ENCODE data around the gene IGSF9B.

The IGSF9B gene

DNA sequence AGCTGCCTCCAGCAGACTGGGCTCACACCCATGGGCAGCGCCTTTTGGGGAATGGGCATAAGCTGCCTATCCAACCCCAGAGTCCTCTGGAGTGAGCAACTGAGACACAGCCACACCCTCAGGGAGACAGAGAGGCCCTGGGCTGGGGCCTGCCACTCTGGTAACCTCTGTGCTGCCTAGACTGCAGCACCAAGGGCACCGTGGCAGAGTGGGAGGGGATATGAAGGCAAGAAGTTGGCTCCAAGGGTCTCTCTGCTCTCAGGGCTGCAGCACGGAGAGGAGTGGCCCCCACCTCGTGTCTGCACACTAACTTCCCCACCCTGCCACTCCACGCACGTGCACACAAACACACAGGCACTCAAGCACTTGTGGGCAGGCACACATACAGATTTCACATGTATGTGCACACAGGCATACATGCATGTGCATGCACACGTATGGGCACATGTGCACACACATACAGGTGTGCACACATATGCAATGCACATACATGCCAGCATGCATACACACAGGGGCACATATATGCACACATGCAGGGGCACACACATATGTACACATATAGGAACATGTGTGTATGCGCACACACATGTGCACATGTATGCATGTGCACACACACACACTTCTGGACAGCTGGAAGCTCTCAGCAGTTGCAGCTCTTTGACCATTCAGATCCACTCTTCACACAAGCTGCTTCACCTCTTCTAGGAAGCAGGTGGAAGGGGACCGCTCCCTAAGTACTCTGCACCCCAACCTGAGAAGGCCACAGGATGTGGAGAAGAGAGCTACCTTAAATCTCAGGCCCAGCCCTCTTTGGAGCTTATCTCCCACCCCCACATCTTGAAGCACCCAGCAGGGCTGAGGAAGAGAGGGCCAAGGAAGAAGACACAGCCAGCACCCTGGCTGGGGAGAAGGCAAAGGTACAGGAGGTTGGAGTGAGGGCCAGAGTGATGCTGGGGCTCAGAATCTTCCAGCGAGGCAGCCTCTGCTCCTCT lies 4.3 kb downstream of the IGSF9B start:
- DNase-seq: no peak

DNA sequence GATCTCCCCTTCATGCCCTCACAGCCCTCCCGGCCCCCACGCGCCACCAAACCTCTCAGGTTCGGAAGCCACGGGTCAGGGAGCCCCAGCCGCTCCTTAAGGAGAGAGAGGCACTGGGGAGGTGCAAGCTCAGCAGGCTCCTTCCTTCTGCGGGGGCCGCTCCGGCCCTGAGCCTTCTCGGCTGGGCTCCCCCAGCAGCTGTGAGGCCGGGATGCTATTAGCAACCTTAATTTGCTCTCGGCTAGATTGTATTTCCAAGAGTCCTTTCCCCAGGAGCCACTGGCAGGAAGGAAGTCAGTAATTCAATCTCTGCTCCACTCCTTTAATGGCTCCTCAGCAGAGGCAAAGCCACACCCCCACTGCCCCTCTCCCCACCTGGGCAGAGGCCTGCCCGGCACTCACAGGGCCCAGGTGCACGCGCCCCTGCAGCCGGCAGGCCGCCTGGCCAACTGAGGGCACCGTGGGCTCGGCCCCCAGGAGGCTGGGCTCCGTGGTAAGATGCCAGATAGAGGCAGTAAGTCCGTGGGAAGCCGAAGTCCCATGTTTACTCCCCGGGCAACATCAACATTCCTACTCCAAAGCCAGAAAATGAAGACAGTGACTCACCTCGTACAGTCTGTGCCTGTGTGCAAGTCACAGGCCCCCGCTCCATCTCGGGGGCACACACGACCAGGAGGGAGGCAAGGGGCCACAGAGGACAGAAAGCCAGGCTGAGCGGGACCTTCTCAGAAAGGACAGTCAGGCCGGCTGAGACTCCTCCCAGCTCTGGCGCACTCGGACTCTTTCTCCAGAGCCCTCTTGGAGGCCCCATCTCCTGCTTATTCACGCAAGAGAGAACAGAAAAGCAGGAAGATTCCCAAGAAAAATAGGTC lies 5.2 kb downstream of the IGSF9B start:
- no peak for DNase-seq

DNA sequence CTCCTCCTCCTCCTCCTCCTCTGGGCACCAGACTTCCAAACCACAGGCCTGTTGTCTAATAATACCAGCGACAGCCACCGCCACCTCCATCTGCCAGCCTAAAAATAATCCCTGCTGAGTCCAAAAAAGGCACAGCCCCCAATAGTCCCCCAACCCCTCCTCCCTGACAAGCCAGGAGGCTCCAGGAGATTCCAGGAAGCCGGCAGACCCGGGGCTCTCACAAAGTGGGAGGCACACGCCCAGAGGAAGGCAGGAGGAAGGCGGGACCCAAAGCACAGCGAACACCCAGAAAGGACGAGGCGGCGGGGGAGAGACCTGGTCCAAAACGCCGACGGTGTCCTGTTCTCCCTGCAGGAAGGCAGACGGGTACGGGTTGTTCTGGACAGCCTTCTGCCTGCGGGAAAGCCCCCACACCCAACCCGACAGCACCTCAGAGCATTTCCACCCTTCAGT lies 5.9 kb downstream of the IGSF9B start:
- DNase-seq: no peak

DNA sequence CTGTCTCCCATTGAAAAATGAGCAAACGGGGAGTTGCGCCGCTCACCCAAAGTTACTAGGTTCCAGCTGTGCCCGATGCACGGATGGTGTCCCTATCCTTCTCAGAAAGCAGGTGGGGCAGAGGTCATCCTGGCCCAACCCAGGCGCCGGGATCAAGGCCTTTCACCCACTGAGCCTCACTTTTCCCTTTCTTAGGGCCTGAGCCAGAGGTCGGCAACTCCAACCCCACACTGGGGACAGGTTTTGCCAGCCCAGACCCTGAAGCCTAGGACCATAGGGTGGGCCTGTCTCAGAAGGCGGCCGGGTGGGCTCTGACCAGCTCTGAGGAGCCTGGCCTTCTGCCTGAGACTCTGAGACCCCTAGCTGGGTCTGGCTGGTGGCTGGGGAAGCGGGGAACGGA lies 6.3 kb downstream of the IGSF9B start:
- no peak for DNase-seq

DNA sequence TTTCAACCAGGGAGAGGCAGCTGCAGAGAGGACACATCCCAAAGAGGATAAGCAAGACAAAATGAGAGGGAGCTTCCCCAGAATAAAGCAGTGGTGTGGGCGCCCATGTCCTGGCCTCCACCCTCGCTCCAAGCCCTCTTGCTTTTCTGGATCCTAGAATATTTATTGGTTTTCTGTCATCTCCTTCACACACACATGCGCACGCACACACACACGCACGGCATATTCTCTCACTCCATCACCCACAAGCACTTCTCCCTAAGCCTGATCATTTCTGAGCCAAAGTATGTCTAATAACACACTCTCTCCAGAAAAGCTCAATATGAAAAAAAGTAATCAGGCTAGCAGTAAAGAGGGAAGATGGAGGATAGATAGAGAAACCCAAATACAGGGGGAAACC lies 7.6 kb downstream of the IGSF9B start:
- no peak for DNase-seq

DNA sequence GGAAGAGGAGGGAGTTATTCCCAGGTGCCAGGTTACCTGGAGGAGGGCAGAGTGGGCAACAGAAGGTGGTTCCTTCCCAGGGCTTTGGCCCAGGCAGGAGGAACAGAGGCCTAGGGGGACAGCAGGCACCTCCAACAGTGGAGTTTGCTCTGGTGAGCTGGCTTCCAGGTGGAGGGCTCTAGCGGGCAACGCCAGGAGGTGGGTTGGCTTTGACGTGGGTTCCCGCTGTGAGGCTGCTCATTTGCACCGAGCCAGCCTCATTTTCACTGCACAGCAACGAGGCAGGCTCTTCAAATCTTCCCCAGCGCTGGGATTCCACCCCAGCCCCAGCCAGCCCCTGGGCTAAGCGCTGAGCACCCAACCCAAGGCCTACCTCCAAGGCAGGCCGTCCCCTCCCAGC lies 8.1 kb downstream of the IGSF9B start:
- DNase-seq: no peak

DNA sequence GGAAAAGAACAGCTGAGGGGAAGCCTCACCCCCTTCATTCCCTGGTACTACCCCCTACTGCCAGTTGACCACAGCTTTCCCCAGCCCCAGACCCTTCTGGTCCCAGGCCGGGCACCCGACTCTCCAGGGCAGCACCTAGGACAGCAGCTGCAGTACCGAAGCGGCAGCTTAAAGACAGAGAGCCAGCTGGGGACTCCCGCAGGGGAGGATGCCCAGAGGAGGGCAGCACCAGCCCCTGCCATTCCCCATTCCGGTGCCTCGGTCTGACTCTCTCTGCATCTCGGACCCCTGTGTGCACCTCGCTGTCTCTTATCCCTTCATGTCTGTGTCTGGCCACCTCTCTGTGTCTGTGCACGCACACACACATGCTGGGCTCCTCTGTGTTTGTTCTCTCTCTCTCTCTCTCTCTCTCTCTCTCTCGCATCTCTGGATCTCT lies 9.4 kb downstream of the IGSF9B start:
- peak; percentile 67 for DNase-seq

DNA sequence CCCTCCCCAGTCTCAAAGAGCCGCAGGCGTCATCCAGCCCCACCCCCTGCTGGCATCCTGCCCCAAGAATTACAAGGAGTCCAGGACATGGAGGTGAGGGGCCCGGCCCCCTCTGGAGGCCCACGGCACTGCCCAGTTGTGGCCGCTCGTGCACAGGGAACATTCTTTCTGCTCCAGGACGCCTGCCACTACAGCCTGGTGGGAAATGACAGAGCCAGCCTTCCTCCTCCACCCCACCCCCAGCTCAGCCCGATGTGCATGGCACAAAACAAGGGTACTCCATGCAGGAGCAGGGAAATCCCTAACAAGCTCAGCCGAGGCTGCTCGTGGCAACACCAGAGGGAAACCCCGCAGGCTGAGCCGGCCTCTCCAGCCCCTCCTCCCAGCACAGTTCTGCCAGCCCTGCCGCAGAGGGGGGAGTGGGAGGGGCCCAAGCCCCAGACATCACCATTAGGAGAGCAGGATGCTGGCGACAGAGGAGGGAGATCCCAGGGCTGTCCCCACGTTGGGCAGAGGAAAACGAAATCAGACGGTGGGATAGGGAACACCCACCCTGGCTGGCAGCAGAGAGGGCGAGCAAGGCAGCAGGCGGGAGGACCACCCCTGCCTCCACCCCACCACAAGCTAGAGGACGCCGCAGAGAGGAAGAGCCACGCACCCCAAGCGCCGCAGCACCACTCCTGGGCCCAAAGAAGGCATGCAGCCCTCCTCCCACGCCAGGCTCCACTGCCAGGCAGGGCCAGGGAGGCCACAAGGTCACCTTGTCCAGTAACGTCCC lies 10.0 kb downstream of the IGSF9B start:
- DNase-seq: no peak

DNA sequence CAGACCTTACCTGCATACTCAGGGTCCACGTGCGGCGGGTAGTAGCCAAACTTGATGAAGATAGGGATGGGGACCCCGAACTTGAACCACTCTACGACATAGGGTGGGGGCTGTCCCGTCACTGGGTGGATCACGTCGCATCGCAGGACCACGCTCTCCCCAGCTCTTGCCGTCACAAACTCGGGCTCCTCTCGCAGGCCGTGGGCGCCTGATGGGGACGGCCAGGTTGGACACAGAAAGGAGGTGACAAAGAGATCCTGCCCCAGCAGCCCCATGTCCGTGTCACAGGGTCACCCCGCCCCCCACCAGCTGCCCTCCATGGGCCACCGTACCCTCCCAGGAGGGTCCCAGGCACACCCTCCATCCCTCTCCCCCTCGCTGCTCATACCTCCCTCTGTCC lies 10.7 kb downstream of the IGSF9B start:
- no peak for DNase-seq

DNA sequence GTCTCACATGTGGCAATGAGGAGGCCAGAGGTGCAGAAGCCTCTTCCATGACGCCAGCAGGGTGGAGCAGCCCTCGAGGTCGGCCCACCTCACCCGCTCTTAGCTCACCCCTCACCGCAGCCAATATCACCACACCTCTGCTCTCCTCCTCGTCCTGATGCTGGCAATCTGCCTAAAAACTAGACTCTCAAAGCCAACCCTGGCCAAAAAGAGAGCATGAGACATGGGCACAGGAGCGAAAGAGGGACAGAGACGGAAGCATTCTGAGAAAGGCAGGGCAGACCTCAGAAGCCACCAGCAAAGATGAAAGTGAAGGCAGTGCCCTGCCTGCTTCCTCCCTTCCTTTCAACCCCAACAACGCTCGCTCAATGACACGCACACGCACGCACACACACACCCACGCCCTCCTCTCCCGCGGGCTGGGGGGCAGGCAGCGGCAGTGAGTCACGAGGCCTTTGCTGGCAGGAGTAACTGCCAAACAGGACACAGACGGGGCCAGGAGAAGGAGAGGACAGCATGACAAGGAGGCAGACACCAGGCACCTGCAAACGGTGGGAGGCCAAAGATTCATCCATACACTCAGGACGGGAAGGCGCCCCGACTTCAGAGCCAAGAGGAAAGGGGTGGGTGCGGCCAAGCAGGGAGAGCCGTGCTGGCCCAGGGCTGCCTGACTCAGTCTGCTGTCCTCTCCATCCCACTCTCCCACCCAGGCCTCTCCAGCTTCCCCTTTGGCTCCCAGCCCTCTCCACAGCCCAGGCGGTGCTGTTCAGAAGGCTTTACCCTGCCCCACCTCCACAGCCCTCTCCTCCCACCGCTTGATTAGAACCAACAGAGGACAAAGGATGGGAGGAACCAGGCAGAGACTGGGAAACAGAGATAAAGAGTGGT lies 11.4 kb downstream of the IGSF9B start:
- DNase-seq: peak; percentile 86

DNA sequence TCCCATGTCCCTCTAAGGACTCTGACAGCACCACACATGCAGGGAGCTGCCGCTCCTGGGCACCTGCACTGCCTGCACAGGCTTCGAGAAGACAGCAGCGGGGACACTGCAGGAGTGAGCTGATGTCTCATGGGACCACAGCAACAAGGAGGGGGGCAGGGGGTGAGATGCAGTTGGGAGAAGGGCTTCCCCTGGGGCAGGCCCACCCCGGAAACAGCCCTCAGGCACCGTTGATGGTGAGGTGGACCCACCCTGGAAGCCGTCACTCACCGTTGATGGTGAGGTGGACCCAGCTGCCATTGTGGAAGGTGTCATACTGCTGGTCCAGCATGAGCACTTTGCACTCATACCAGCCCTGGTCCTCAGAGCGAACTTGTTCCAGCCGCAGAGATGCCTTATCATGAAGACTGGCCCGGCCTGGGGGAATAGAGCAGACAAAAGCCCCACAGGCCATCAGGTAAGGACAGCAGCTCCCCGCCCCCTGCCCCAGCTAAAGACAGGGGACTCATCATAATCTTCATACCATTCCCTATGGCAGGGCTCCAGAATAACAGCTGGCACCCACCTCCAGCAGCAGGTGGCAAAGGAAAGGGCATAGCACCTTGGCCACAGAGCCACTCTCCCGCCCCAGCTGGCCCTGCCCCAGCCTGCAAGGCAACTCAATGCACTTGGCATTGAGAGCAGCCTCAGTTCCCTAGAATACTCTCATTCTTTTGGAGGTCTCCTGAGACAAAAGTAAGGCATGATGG lies 12.6 kb downstream of the IGSF9B start:
- DNase-seq: no peak

DNA sequence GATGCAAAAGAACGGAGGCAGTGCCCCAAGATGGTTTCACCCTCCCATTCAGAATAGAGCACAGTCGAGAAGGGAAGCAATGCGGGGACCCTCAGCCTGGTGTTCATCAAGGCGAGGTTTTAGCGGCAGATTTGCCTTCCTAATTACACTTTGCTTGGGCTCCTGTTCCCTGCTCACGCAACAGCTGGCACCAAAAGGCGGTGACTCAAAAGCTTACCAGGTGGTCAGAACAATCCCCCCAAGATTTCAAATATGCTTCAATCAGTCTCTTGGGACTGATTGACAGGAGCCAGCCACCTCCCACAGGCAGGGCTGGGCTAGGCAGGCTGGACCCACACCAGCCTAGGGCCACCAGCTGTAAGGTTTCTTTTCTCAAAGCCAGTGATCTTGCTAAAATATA lies 14.2 kb downstream of the IGSF9B start:
- DNase-seq: no peak

DNA sequence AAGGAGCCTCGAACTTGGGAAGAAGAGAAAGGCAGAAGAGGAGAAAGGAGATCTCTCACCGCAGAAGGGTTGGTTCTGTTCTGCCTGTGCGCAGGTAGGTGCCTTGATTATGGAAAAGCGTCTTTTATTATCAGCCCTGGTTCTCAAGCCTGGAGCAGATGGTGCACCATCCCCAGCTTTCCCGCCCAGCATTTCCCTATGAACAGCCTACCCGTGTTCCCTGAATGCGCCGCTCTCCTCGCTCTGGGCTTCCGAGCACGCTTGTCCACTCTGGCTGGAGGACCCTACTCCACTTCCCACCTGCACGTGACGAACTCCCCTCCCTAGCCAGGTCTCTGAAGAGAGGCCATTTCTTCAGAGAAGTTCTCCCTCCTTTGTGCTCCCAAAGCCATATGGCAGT lies 15.2 kb downstream of the IGSF9B start:
- DNase-seq: no peak

DNA sequence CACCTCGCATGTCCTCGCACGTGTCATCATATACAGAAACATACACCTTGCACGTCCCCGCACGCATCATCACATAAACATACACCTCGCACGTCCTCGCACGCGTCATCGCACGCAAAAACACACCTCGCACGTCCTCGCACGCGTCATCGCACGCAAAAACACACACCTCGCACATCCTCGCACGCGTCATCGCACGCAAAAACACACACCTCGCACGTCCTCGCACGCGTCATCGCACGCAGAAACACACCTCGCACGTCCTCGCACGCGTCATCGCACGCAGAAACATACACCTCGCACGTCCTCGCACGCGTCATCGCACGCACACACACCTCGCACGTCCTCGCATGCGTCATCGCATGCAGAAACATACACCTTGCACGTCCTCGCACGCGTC lies 16.7 kb downstream of the IGSF9B start:
- no peak for DNase-seq

DNA sequence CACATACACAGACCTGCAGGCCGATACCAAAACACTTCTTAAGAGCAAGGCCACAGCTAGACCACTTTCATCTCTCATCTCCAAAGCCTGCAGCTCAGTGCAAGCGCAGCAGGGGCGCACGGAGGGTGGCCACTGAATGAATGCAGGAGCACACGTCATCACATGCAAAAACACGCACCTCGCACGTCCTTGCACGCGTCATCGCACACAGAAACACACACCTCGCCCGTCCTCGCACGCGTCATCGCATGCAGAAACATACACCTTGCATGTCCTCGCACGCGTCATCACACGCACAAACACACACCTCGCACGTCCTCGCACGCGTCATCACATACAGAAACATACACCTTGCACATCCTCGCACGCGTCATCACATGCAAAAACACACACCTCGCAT lies 17.2 kb downstream of the IGSF9B start:
- no peak for DNase-seq

DNA sequence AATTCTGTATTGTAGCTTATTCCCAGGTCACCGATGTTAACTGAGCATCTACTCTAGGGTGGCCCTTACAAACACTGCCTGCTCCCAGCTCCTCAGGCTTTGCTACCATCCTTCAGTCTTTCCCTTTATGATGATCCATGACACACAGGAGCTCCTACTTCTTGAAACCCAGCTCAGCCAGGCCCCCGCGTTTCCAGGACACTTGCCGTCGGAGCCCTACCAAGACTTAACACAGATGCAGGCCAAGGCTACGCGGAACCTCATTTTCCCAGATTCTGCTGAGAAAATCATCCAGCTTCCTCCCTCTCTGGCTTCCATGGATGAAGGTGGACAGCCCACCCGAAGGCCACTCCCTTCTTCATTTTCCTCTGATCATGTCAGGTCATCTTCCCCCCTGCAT lies 18.6 kb downstream of the IGSF9B start:
- no peak for DNase-seq

DNA sequence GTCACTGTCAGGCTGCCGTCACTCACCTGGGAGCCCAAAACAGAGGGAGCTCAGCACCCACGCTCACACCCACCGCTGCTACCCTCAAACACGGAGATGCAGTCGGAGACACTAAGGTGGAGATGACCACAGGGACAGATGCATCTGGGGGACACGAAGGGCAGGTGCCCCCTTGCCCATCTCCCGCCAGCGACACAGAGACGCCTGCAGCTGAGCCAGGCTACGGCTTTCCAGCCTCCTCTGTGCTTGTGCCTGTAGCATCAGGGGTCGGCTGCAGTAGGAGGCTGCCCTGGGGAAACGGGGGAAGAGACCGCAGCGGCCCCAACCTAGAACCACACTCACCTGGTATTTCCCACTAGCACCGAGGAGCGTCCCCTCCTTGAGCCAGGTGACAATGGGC lies 19.3 kb downstream of the IGSF9B start:
- DNase-seq: no peak

DNA sequence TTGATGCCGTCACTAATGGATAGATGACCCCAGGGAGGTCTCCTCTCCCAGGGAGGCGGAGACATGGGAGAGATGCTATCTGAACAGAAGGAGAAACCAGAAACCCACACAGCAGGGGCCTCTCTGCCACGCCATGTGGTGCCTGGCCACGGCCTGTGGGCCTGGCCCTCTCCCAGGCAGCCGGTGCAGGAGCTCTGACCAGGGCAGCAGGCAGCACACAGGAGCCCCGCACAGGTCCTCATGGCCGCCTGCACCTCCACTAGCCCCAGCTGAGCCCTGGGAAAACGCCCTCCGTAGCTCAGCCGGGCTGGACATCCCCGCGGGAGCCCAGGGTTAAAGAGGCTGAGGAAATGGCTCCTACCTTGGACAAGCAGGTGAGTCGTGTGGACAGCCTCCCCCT lies 19.8 kb downstream of the IGSF9B start:
- no peak for DNase-seq

DNA sequence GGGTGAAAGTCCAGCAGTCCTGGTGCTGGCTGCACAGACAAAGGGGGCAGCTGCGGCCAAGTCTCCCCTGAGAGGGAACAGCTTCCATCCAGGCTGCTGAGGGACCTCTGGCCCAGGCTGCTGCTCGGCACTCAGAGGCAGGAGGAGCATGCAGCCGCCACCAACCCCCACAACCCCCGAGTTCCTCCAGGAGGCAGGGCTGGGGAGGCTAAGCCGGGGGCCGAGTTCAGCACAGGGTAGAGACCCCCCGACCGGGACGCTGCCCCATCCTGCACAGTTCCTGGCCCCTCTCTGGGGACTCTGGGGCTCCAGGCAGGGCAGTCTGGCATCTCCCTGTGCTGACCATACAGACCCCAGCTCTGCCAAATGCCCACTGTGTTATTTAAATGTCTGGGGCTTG lies 20.2 kb downstream of the IGSF9B start:
- no peak for DNase-seq

DNA sequence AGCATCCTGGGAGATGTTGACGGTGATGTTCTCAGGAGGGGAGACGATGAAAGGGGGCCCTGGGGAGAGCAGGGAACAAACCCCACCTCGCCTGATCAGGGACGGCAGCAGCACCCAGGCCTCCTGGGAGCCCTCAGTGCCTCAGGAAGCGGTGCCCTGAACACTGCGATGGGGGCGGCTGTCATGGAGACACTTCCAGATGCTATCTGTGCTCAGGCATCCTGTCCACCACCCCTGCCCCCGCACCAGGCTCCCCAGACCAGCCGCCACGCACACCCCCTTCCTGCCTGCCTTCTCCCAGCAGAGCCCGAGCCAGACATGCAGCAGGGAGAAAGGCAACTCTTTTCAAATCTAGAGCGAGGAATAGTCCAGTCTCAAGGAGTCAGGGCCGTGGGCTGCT lies 20.6 kb downstream of the IGSF9B start:
- DNase-seq: no peak

DNA sequence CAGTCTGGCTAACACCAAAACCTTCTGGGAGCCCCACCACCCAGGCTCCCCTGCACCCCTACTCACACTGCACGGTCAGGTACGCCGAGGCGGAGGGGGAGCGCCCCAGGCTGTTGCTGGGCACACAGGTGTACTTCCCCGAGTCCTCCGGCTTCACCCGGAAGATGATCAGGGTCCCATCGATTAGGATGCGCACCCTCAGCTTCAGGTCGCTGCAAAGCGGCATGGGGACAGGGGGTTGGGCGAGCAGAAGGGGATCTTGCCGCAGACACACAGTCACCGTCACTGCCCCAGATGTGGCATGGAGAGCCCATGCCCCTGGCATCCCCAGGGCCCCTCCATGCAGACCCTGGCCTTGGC lies 21.2 kb downstream of the IGSF9B start:
- no peak for DNase-seq

Measured in activated naive CD4-positive, alpha-beta T cell treated with Interleukin-2 at 50 U/mL for 16 hours (primary cell).